ENCODE results near the gene ATP13A1.
"Not testable (repeated sequence)": the region's sequence is repeated elsewhere in the genome, so short reads cannot be mapped to it uniquely, and the experiment has no call there.

ATP13A1 gene

GRCh38 chr19:19696386-19696785 lies 32.9 kb upstream of the ATP13A1 start:
- no peak overlapping the region for H3K4me3 ChIP-seq (ENCODE audit: low read depth, low read length)
- no peak for TF ChIP-seq CTCF (IDR thresholded peaks at IDR 0.05; ENCODE audit: low read depth, low read length)

- no peak overlapping the region for H3K4me3 ChIP-seq (ENCODE audit: low read depth, low read length)
- no peak for TF ChIP-seq CTCF (IDR thresholded peaks at IDR 0.05; ENCODE audit: low read depth, low read length)
Observed at GRCh38 chr19:19691683-19692082, 28.2 kb upstream of the ATP13A1 start.

- H3K4me3 ChIP-seq (ENCODE audit: low read depth, low read length) = not testable (repeated sequence)
Observed at GRCh38 chr19:19689023-19689422, 25.5 kb upstream of the ATP13A1 start.

GRCh38 chr19:19687090-19687489 lies 23.6 kb upstream of the ATP13A1 start:
- no peak overlapping the region for H3K4me3 ChIP-seq (ENCODE audit: low read depth, low read length)
- no peak for TF ChIP-seq CTCF (IDR thresholded peaks at IDR 0.05; ENCODE audit: low read depth, low read length)

- no peak for TF ChIP-seq CTCF (IDR thresholded peaks at IDR 0.05; ENCODE audit: low read depth, low read length)
- no peak overlapping the region for H3K4me3 ChIP-seq (ENCODE audit: low read depth, low read length)
Observed at GRCh38 chr19:19686580-19686979, 23.1 kb upstream of the ATP13A1 start.

GRCh38 chr19:19686119-19686518 lies 22.6 kb upstream of the ATP13A1 start:
- H3K4me3 ChIP-seq (ENCODE audit: low read depth, low read length) = not testable (repeated sequence)

- H3K4me3 ChIP-seq (ENCODE audit: low read depth, low read length) = no peak overlapping the region
- no peak for TF ChIP-seq CTCF (IDR thresholded peaks at IDR 0.05; ENCODE audit: low read depth, low read length)
Observed at GRCh38 chr19:19679176-19680073, 15.9 kb upstream of the ATP13A1 start.

GRCh38 chr19:19677579-19677978 lies 14.1 kb upstream of the ATP13A1 start:
- no peak overlapping the region for H3K4me3 ChIP-seq (ENCODE audit: low read depth, low read length)
- no peak for TF ChIP-seq CTCF (IDR thresholded peaks at IDR 0.05; ENCODE audit: low read depth, low read length)

Measured in WI38 (cell line).